Activated naive CD8-positive, alpha-beta T cell treated with anti-CD3 and anti-CD28 coated beads for 36 hours (primary cell): ENCODE measurements around the gene DPM3. TPM values are rescaled to one million over a fixed set of nuclear protein-coding genes. Genes with fewer than 3 reads are reported as not detected.

ENCODE experiments used
- DNase-seq: peaks from one replicate; pipeline ENCODE4 v3.0.0; 2021
- H3K27ac Mint-ChIP-seq: one replicate; pipeline ENCODE4 v1.8.0; 2022; ENCODE audit warnings: mild to moderate bottlenecking, moderate library complexity, mixed read lengths
- H3K27me3 Mint-ChIP-seq: one replicate; pipeline ENCODE4 v1.8.0; 2022; ENCODE audit warnings: mild to moderate bottlenecking, mixed read lengths
- H3K36me3 Mint-ChIP-seq: one replicate; pipeline ENCODE4 v1.8.0; 2021; ENCODE audit warnings: mild to moderate bottlenecking, mixed read lengths
- H3K4me1 Mint-ChIP-seq: one replicate; pipeline ENCODE4 v1.8.0; 2021; ENCODE audit warnings: mixed read lengths
- H3K4me3 Mint-ChIP-seq: one replicate; pipeline ENCODE4 v1.8.0; 2022; ENCODE audit warnings: mild to moderate bottlenecking, moderate library complexity, mixed read lengths
- H3K9me3 Mint-ChIP-seq: one replicate; pipeline ENCODE4 v1.8.0; 2022; ENCODE audit warnings: mixed read lengths
- total RNA-seq, 2 experiments: library from RNA; stranded (reverse); gene quantifications; one replicate each; pipeline ENCODE4 v1.2.3, GENCODE V29; 2021

DPM3 gene
- total RNA-seq, 2 experiments from 2014 or later = 26.8 to 29.2 TPM

GRCh38 chr1:155110381-155110780, 29.9 kb downstream of the DPM3 start:
- no peaks in the 10 kb centered on the region for H3K27me3 Mint-ChIP-seq
- H3K27ac Mint-ChIP-seq = no peak overlapping the region
- DNase-seq = no peak
- H3K4me3 Mint-ChIP-seq = no peak overlapping the region
- H3K4me1 Mint-ChIP-seq = no peaks in the 10 kb centered on the region
- H3K36me3 Mint-ChIP-seq = no peaks in the 10 kb centered on the region
- no peaks in the 10 kb centered on the region for H3K9me3 Mint-ChIP-seq

GRCh38 chr1:155108296-155108695, 32.0 kb downstream of the DPM3 start:
- H3K36me3 Mint-ChIP-seq = no peaks in the 10 kb centered on the region
- no peaks in the 10 kb centered on the region for H3K27me3 Mint-ChIP-seq
- no peaks in the 10 kb centered on the region for H3K4me1 Mint-ChIP-seq
- no peak overlapping the region for H3K27ac Mint-ChIP-seq
- H3K4me3 Mint-ChIP-seq = no peak overlapping the region
- no peak for DNase-seq
- no peaks in the 10 kb centered on the region for H3K9me3 Mint-ChIP-seq

DNA sequence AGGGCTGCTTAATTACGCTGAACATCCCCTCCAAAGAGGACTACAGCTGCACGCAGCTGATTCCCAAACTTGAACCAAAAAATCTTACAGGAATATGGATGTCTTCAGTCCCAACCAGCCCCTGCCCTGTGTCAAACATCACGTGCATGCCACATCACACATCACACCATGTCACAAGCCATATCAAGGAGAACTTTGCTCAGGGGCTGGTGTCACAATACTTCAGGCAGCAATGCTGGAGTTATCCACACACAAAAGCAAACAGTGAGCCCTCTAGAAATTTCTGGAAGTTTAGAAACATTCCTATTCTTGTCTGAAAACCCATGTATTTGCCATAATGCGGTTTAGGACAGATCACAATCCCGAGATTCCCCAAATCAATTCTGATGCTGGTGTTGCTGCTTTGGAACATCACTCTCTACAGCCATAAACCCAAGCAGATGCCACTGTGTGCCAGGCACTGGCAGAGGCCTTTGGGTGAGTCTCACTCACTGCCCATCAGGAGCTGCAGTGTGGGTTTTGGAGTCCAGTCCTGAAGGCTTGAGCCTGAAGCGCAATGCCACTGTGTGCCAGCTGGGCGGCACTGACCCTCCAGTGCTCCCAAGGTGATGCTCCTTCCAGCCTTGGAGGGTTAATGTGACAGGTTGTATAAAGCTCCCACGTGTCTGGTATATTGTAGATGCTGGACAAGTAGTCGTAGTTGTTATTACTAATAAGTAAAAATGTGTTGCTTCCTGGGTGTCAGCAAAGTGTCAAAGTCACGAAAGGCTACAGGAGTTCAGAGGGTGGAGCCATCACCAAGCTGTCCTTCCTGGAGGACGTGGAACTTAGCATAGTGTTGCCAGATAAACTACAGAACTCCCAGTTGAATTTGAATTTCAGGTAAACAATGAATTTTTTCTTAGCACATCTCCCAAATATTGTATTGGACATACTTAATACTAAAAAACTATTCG, 32.7 kb downstream of the DPM3 start:
- Mint-ChIP-seq H3K4me3 (no peak overlapping the region), H3K27me3 (no peaks in the 10 kb centered on the region)
- DNase-seq = no peak

GRCh38 chr1:155106862-155107261, 33.5 kb downstream of the DPM3 start:
- no peaks in the 10 kb centered on the region for H3K4me1 Mint-ChIP-seq
- H3K4me3 Mint-ChIP-seq = no peak overlapping the region
- H3K27me3 Mint-ChIP-seq = no peaks in the 10 kb centered on the region
- no peaks in the 10 kb centered on the region for H3K9me3 Mint-ChIP-seq
- no peak for DNase-seq
- no peak overlapping the region for H3K27ac Mint-ChIP-seq
- no peaks in the 10 kb centered on the region for H3K36me3 Mint-ChIP-seq

More for the DNA sequence above, 32.7 kb downstream of the DPM3 start:
- Mint-ChIP-seq H3K27ac (no peak overlapping the region), H3K4me1 (no peaks in the 10 kb centered on the region), H3K9me3 (no peaks in the 10 kb centered on the region), H3K36me3 (no peaks in the 10 kb centered on the region)

DNA sequence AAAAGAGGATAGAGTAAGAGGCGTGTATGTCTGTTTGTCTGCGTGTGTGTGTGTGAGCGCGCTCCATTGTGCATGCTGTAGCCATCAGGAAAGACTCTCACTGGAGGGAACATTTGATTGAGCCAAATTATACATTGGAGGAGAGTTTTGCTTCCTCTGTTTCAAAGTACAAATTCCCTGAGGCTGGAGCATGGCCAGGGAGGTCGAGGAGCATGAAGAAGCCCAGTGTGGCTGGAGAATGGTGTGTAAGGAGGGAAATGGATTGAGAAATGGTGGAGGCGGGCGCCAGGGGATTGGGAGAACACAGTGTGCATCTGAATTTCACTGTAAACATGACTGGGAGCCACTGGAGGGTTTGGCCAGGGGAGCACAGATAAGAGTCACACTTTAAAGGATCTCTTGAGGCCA, 34.7 kb downstream of the DPM3 start:
- no peak for DNase-seq
- H3K4me3 Mint-ChIP-seq = no peak overlapping the region
- no peaks in the 10 kb centered on the region for H3K27me3 Mint-ChIP-seq
- no peaks in the 10 kb centered on the region for H3K4me1 Mint-ChIP-seq
- no peaks in the 10 kb centered on the region for H3K9me3 Mint-ChIP-seq
- no peak overlapping the region for H3K27ac Mint-ChIP-seq
- no peaks in the 10 kb centered on the region for H3K36me3 Mint-ChIP-seq

- no peaks in the 10 kb centered on the region for H3K36me3 Mint-ChIP-seq
- H3K9me3 Mint-ChIP-seq = no peaks in the 10 kb centered on the region
- no peaks in the 10 kb centered on the region for H3K4me1 Mint-ChIP-seq
- no peak for DNase-seq
- no peak overlapping the region for H3K4me3 Mint-ChIP-seq
- no peak overlapping the region for H3K27ac Mint-ChIP-seq
- H3K27me3 Mint-ChIP-seq = no peaks in the 10 kb centered on the region
Observed at GRCh38 chr1:155104605-155105534, 35.5 kb downstream of the DPM3 start.

GRCh38 chr1:155103325-155103724, 37.0 kb downstream of the DPM3 start:
- Mint-ChIP-seq H3K9me3 (no peaks in the 10 kb centered on the region), H3K4me1 (no peaks in the 10 kb centered on the region), H3K4me3 (no peak overlapping the region), H3K27ac (no peak overlapping the region), H3K27me3 (no peaks in the 10 kb centered on the region), H3K36me3 (no peaks in the 10 kb centered on the region)
- DNase-seq = no peak

DNA sequence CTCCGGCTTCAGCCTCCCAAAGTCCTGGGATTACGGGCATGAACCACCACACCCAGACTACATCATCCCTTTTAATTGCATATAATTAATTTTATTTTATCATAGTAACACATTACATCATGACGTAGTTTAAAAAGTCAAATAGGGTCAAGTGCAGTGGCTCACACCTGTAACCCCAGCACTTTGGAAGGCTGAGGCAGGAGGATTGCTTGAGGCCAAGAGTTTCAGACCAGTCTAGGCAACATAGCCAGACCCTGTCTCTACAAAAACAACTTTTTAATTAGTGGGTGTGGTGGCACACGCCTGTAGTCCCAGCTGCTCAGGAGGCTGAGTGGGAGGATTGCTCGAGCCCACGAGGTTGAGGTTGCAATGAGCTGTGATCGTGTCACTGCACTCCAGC, 41.0 kb downstream of the DPM3 start:
- Mint-ChIP-seq H3K9me3 (no peaks in the 10 kb centered on the region), H3K27me3 (peaks cover 3% of the 10 kb centered on the region), H3K4me3 (no peak overlapping the region), H3K36me3 (no peaks in the 10 kb centered on the region), H3K4me1 (no peaks in the 10 kb centered on the region), H3K27ac (no peak overlapping the region)
- DNase-seq = no peak

GRCh38 chr1:155094622-155094948, 45.7 kb downstream of the DPM3 start:
- H3K4me3 Mint-ChIP-seq = no peak overlapping the region
- no peak overlapping the region for H3K27ac Mint-ChIP-seq
- peaks cover 3% of the 10 kb centered on the region for H3K27me3 Mint-ChIP-seq
- peaks cover 3% of the 10 kb centered on the region for H3K4me1 Mint-ChIP-seq
- H3K36me3 Mint-ChIP-seq = no peaks in the 10 kb centered on the region
- no peaks in the 10 kb centered on the region for H3K9me3 Mint-ChIP-seq
- no peak for DNase-seq

DNA sequence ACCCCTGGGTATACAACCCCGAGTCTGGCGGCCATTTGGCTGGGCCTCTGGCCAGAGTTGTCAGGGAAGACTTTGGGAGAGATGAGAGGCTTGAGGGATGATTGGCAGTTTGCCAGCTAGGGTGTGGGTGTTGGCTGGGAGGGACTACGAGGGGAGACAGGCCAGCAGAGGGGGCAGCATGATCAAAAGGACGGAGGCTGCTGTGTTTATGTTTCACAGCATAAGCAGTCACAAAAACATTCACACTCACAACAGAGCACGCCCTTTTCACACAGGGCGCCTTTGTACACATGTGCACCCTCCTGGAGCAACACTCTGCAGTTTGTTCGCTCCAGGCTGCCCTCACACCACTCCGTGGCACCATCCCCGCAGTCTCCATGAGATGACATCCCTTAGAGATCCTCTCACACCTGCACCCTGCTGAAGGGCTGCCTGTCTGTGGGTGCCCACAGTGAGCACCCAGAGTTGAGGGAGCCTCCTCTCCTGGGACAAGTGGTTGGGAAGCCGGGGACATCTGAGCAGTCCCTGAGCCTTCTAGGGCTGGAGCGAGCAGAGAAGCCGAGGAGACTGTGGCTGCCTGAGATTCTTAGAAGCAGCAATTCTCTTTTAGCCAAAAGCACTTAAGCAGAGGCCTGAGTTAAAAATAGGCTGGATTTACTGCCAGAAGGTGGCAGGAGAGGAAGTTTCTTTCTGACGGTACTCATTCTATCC, 46.3 kb downstream of the DPM3 start:
- Mint-ChIP-seq H3K9me3 (no peaks in the 10 kb centered on the region), H3K27ac (no peak overlapping the region), H3K36me3 (no peaks in the 10 kb centered on the region), H3K4me3 (no peak overlapping the region), H3K4me1 (peaks cover 3% of the 10 kb centered on the region), H3K27me3 (peaks cover 3% of the 10 kb centered on the region)
- DNase-seq = no peak

- no peaks in the 10 kb centered on the region for H3K36me3 Mint-ChIP-seq
- peaks cover 3% of the 10 kb centered on the region for H3K4me1 Mint-ChIP-seq
- H3K4me3 Mint-ChIP-seq = no peak overlapping the region
- H3K27ac Mint-ChIP-seq = no peak overlapping the region
- H3K27me3 Mint-ChIP-seq = peaks cover 3% of the 10 kb centered on the region
- no peaks in the 10 kb centered on the region for H3K9me3 Mint-ChIP-seq
- no peak for DNase-seq
Observed at GRCh38 chr1:155092641-155093040, 47.7 kb downstream of the DPM3 start.

GRCh38 chr1:155092131-155092530, 48.2 kb downstream of the DPM3 start:
- Mint-ChIP-seq H3K27ac (no peak overlapping the region), H3K9me3 (no peaks in the 10 kb centered on the region), H3K4me1 (peaks cover 3% of the 10 kb centered on the region), H3K36me3 (no peaks in the 10 kb centered on the region), H3K27me3 (peaks cover 3% of the 10 kb centered on the region), H3K4me3 (no peak overlapping the region)
- DNase-seq = no peak

DNA sequence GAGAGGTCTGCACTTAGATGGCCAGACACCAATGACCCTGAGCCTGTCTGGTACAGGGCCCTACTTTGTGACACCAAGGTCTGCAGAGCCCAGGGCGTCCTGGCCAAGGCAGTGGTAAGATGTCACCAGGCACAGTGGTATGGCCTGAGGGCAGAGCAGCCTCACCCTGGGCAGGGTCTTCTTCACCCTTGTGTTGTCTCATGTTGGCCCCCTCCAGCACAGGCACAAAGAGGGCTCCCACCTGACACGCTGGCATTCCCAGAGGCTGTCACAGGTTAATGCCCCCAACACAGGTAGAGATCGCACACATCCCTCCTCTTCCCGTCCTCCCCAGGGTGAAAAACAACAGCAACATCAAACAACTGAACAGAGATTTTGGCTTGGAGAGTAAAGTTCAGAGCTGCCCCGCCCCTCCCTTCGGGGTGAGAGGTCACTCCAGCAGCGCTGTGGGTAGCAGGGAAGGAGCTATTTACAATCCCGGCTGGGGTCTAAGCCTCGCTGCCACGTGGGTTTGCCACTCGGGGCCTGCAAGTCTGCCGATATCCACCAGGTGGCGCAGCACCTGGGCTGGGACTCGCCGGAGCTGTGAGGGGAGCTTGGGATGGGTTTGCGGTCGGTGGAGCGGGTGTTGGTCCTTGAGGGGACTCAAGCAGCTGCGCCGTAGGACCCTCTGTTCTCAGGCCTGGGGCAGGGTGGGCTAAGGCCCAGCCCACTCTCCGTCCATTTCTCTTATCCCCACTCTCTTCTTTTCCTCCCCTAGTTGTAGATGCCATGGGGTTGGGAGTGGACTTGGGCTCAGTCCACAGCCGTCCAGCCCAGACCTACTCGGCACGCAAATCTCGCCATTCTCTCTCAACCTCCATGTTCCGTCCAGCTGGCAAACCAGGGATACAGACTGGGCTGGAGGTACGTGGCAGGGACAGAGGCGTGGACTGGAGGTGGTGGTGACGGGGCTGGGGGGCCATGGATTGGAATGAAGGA, 49.0 kb downstream of the DPM3 start:
- H3K36me3 Mint-ChIP-seq = no peaks in the 10 kb centered on the region
- DNase-seq = peak; percentile 82
- peaks cover 3% of the 10 kb centered on the region for H3K27me3 Mint-ChIP-seq
- H3K4me1 Mint-ChIP-seq = peaks cover 3% of the 10 kb centered on the region
- no peaks in the 10 kb centered on the region for H3K9me3 Mint-ChIP-seq
- no peak overlapping the region for H3K27ac Mint-ChIP-seq
- H3K4me3 Mint-ChIP-seq = no peak overlapping the region
